ENCODE data around the gene CLDN3. TPM values are rescaled to one million over a fixed set of nuclear protein-coding genes. Genes with fewer than 3 reads are reported as not detected.

Gene CLDN3
- total and polyA plus RNA-seq, 9 of the 15 experiments (the other 6 are each of a cell fraction or from before 2014, with no cell fraction given): 0.29 TPM; not detected in 8

DNA sequence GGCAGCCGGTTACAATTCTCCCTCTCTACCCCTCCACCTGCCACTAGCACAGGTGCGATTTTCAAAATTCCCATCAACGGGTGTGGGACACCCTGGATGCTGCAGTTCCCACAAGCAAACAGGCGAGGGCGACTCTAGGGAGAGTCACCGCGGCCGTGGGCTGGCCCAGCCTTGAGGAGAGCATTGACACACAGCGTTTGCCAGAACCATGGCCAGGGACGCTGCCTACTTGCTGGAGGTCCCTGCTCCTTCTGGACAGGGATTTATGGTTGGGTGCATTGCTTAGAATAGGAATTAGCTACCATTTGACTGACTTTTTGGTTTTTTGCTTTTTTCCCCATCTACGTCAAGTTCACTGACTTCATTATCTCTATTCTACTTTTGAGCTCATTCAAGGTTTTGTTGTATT is 41.7 kb upstream of the CLDN3 start (continued):
- TF ChIP-seq ELF4 (CRISPR knock-in tag; IDR thresholded peaks at IDR 0.05) (no peak), ZNF407 (IDR thresholded peaks at IDR 0.05; ENCODE audit: low read depth) (no peak), SETDB1 (IDR thresholded peaks at IDR 0.05; ENCODE audit: low read length) (no peak), SAFB2 (IDR thresholded peaks at IDR 0.05; ENCODE audit: borderline replicate concordance, low read depth, low read length, severe bottlenecking) (no peak), PTTG1 (tag; IDR thresholded peaks at IDR 0.05; ENCODE audit: low read depth) (no peak), PCBP1 (IDR thresholded peaks at IDR 0.05; ENCODE audit: low read depth, low read length, poor library complexity, severe bottlenecking) (no peak), CBX3 (IDR thresholded peaks at IDR 0.05; ENCODE audit: borderline replicate concordance in 1 of 2, low read length in 2 of 2) (peak in 1 of 2 experiments; percentile 40; a peak in 1 of 3 replicates), SRSF7 (optimal IDR thresholded peaks at IDR 0.05; ENCODE audit: low read depth, low read length) (no peak), STAT5B (CRISPR knock-in tag; IDR thresholded peaks at IDR 0.05) (no peak), HIVEP1 (CRISPR knock-in tag; IDR thresholded peaks at IDR 0.05) (no peak), ZNF584 (CRISPR knock-in tag; IDR thresholded peaks at IDR 0.05; ENCODE audit: low read depth) (no peak), TFAM (CRISPR knock-in tag; conservative IDR thresholded peaks at IDR 0.05) (no peak), FOXA1 (IDR thresholded peaks at IDR 0.05; ENCODE audit: borderline replicate concordance) (no peak), MYNN (IDR thresholded peaks at IDR 0.05) (no peak), MYNN (CRISPR knock-in tag; IDR thresholded peaks at IDR 0.05) (no peak), ZNF57 (CRISPR knock-in tag; IDR thresholded peaks at IDR 0.05) (no peak), SMAD2 (IDR thresholded peaks at IDR 0.05; ENCODE audit: low read depth, low read length) (no peak), ZKSCAN8 (CRISPR knock-in tag; IDR thresholded peaks at IDR 0.05) (no peak)
- TF ChIP-seq, protein P1, sequence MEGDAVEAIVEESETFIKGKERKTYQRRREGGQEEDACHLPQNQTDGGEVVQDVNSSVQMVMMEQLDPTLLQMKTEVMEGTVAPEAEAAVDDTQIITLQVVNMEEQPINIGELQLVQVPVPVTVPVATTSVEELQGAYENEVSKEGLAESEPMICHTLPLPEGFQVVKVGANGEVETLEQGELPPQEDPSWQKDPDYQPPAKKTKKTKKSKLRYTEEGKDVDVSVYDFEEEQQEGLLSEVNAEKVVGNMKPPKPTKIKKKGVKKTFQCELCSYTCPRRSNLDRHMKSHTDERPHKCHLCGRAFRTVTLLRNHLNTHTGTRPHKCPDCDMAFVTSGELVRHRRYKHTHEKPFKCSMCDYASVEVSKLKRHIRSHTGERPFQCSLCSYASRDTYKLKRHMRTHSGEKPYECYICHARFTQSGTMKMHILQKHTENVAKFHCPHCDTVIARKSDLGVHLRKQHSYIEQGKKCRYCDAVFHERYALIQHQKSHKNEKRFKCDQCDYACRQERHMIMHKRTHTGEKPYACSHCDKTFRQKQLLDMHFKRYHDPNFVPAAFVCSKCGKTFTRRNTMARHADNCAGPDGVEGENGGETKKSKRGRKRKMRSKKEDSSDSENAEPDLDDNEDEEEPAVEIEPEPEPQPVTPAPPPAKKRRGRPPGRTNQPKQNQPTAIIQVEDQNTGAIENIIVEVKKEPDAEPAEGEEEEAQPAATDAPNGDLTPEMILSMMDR (IDR thresholded peaks at IDR 0.05 in 2 of 3, conservative IDR thresholded peaks at IDR 0.05 in 1 of 3; ENCODE audit: insufficient read depth in 2 of 3, low read depth in 1 of 3, low read length in 3 of 3): peak; percentile 93 to 94 (median 94)
